Measurements from ENCODE around the gene SKI.

Gene SKI

GRCh38 chr1:2194898-2195673 is 33.0 kb upstream of the SKI start:
- TF ChIP-seq CTCF (IDR thresholded peaks at IDR 0.05; ENCODE audit: borderline replicate concordance, insufficient read depth, low read depth, low read length) = peak; percentile 94
- peak overlapping the region; percentile 66 for H3K4me3 ChIP-seq (ENCODE audit: low read depth, low read length)

- TF ChIP-seq CTCF (IDR thresholded peaks at IDR 0.05; ENCODE audit: borderline replicate concordance, insufficient read depth, low read depth, low read length) = no peak
- no peak overlapping the region for H3K4me3 ChIP-seq (ENCODE audit: low read depth, low read length)
These were observed 32.3 kb upstream of the SKI start for GRCh38 chr1:2195785-2196184.

- TF ChIP-seq CTCF (IDR thresholded peaks at IDR 0.05; ENCODE audit: borderline replicate concordance, insufficient read depth, low read depth, low read length) = no peak
- H3K4me3 ChIP-seq (ENCODE audit: low read depth, low read length) = no peak overlapping the region
These were observed 31.0 kb upstream of the SKI start for GRCh38 chr1:2196901-2197638.

GRCh38 chr1:2197707-2198165 is 30.4 kb upstream of the SKI start:
- no peak overlapping the region for H3K4me3 ChIP-seq (ENCODE audit: low read depth, low read length)
- TF ChIP-seq CTCF (IDR thresholded peaks at IDR 0.05; ENCODE audit: borderline replicate concordance, insufficient read depth, low read depth, low read length) = no peak

GRCh38 chr1:2198571-2198970 is 29.5 kb upstream of the SKI start:
- no peak overlapping the region for H3K4me3 ChIP-seq (ENCODE audit: low read depth, low read length)
- TF ChIP-seq CTCF (IDR thresholded peaks at IDR 0.05; ENCODE audit: borderline replicate concordance, insufficient read depth, low read depth, low read length) = no peak

- TF ChIP-seq CTCF (IDR thresholded peaks at IDR 0.05; ENCODE audit: borderline replicate concordance, insufficient read depth, low read depth, low read length) = no peak
- no peak overlapping the region for H3K4me3 ChIP-seq (ENCODE audit: low read depth, low read length)
These were observed 28.9 kb upstream of the SKI start for GRCh38 chr1:2199042-2199810.

Measured in GM12875 (cell line).